ENCODE data around the gene CCNE1. TPM values are rescaled to one million over a fixed set of nuclear protein-coding genes. Genes with fewer than 3 reads are reported as not detected.
"Not testable (repeated sequence)": the region's sequence is repeated elsewhere in the genome, so short reads cannot be mapped to it uniquely, and the experiment has no call there.

The CCNE1 gene
- total RNA-seq, 1 donor from 2014 or later, result 3.6 TPM

DNA sequence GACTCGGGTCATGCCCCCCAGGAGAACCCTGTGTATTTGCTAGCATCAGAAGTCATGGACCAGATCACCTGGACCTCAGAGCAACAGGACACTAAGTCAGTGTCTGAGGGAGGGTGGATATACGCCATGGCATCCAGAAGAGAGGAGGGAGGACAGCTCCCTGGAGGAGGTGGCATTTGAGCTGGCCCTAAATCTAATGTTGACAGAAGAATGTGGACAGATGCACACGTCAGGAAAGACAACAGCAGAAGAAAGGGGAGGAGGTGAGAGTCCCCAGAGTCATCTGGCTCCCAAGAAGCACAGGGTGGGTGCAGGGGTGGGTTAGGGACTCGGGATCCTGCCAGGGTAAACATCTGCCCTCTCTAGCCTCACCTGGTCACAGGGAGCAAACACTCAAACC, 24.5 kb upstream of the CCNE1 start:
- no peak for DNase-seq (ENCODE audit: low spot score)

DNA sequence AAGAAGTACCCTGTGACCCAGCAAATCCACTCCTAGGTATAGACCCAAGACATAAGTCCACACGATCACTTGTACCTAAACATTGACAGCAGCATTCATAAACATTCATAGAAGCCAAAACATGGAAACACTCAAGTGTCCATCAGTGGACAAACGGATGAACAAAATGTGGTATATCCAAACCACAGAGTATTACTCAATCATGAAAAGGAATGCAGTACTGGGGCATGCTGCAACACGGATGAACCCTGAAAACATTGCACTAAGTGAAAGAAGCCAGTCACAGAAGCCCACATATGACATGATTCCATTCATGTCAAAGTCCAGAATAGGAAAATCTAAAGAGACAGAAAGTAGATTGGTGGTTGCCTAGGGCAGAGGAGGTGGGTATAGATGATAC, 22.8 kb upstream of the CCNE1 start:
- DNase-seq (ENCODE audit: low spot score), result no peak

DNA sequence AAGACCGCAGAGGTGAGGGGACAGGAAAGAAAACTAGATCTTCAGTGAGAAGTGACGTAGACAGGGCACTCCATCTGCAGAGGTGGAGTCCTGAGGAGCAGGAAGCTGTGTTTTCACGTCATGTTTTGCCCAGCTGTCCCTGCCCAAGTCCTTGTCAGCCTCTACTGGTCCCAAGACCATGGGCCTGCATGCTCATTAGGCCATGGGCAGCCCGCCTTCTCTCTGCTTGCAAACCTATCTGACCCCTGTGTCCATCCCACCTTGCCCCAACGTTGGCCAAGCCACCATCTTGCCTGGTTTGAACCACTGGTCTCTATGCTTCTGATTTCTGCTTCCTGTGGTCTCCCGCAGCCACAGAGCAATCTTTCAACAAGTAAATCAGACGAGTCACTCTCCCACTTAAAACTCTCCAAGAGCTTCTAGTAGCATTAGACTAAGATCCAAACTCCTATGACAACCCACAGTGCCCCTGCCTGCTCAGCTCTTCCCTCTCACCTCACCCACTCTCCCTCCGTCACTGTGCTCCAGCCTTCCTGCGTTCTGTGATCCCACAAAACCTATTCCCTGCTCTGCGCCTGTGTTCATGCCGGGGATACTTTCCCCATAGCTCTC, 18.6 kb upstream of the CCNE1 start:
- no peak for DNase-seq (ENCODE audit: low spot score)

DNA sequence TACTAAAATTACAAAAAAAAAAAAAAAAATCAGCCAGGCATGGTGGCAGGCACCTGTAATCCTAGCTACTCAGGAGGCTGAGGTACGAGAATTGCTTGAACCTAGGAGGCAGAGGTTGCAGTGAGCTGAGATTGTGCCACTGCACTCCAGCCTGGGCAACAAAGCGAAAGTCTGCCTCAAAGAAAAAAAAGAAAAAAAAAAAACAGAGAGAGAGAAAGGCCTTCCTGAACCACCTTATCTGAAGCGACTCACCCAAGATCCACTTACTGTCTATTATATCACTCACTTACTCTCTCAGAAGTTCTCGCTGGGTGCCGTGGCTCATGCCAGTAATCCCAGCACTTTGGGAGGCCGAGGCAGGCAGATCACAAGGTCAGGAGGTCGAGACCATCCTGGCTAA, 17.3 kb upstream of the CCNE1 start:
- DNase-seq (ENCODE audit: low spot score), result not testable (repeated sequence)

DNA sequence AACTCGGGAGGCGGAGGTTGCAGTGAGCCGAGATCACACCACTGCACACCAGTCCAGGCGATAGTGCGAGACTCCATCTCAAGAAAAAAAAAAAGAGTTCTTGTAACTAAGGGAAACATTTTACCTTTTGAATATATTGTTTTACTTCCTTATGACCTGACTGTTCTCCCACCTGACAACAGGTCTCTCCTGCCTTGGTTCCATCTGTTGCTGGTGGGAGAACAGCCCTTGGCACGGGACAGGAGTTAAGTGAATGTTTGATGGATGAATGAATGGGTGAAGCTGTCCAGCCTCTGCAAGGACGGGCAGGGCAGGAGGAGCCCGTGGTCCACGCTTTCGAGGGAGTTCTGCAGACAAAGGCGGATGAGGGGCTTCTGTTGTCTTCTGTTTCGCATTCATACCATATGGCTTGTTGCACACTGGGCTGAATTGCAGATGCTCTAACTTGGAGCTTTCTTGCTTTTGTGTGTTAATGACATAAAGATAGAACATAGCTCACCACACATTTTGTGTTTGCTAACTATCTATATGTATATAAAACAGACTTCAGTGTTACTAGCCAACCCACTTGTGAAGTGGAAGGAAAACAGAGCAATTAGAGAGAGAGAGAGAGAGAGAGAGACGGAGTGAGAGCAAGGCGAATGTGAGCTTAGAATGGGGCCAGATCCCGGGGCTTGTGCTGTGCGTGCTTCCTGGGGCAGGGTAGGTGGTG, 16.2 kb upstream of the CCNE1 start:
- DNase-seq (ENCODE audit: low spot score), result no peak

DNA sequence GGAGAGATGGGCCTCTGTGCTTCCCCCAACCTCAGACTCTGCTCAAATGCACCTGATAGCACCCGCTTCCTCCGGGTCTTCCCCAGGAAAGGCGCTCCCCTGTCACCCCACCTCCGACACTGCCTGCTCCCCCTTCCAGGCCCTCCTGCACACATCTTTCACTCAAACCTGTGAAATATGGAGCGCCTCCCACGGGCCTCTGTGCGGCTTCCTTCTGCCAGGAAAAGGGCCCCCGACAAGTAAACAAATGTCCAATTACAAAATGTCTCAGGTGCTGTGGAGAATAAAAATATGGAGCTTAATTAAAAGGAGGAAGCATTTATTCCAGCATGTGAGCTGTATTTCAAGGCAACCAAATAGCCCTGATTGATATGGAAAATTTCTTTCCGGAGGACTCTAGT, 15.6 kb upstream of the CCNE1 start:
- DNase-seq (ENCODE audit: low spot score), result no peak

DNA sequence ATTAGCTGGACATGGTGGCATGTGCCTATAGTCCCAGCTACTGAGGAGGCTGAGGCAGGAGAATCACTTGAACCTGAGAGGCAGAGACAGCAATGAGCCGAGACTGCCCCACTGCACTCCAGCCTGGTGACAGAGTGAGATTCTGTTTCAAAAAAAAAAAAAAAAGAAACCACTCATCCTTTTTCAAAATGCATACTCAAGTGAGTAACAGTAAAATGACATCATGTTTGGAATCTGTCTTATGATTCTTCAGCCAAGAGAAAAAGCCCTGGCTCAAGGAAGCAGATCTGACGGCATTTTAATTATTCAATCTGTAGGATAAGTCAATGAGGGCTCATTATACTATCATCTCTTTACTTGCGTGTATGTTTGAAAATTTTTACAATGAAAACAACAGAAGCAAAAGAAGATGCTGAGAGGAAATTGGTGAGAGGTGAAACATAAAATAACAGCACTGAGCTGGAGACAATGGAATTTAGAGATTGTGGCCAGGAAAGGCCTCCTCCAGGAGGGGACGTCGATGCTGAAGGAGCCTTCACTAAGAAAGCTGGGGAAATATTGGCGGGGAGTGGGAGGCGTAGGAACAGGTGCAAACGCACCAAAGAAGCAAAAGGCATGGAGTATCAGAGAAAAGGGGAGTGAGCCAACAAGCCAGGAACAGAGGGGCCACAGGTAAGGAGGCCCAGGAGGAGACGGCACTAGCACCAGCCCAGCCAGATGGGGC, 12.9 kb upstream of the CCNE1 start:
- DNase-seq (ENCODE audit: low spot score), result no peak

DNA sequence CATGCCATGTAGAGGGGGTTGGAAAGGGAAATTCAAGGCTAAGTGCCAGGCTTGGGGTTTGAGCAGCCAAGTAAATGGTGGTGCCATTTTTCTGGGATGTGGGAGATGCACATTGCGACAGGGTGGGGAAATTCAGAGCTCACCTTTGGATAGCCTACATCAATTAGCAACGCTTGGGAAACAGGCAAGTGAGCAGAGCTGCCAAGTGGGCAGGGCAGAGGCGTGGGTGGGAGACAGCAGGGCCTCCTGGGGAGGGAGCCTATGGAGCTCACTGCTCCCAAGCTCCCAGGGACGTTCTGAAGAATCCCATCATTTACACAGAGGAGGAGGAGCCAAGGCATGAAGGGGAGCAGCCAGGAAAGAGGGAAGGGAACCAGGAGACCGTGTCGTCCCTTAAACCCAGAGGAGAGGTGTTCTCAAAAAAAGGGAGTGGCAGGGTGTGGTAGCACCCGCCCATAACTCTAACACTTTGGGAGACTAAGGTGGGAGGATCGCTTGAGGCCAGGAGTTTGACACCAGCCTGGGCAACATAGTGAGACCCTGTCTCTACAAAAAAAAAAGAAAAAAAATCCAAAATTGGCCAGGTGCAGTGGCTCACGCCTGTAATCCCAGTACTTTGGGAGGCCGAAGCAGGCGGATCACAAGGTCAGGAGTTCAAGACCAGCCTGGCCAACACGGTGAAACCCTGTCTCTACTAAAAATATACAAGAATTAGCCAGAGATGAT, 11.5 kb upstream of the CCNE1 start:
- no peak for DNase-seq (ENCODE audit: low spot score)

DNA sequence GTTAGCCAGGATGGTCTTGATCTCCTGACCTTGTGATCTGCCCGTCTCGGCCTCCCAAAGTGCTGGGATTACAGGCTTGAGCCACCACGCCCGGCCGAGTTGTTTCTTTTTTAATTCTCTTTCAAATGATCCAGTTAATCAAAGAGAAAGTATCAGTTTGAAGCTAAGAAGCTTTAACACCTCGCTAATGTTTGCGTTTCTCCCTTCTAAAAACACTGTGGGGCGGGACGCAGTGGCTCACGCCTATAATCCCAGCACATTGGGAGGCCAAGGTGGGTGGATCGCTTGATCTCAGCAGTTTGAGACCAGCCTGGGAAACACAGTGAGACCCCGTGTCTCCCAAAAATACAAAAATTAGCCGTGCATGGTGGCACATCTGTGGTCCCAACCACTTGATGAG, 7.8 kb upstream of the CCNE1 start:
- DNase-seq (ENCODE audit: low spot score), result not testable (repeated sequence)

DNA sequence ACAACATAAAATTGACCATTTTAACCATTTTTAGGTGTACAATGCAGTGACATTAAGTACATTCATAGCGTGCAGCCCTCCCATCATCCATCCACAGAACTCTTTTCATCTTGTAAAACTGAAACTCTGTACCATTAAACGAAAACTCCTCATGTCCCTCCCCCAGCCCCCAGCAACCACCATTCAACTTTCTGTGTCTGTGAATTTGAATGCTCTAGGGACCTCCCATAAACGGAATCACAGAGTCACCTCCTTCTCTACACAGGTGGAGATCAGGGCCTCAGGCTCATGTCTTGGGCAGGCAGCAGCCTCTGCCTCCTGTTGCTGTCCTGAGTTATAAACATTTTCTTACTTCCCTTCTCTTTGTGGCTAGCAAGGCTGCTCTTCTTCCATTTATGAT, 7.3 kb upstream of the CCNE1 start:
- no peak for DNase-seq (ENCODE audit: low spot score)

DNA sequence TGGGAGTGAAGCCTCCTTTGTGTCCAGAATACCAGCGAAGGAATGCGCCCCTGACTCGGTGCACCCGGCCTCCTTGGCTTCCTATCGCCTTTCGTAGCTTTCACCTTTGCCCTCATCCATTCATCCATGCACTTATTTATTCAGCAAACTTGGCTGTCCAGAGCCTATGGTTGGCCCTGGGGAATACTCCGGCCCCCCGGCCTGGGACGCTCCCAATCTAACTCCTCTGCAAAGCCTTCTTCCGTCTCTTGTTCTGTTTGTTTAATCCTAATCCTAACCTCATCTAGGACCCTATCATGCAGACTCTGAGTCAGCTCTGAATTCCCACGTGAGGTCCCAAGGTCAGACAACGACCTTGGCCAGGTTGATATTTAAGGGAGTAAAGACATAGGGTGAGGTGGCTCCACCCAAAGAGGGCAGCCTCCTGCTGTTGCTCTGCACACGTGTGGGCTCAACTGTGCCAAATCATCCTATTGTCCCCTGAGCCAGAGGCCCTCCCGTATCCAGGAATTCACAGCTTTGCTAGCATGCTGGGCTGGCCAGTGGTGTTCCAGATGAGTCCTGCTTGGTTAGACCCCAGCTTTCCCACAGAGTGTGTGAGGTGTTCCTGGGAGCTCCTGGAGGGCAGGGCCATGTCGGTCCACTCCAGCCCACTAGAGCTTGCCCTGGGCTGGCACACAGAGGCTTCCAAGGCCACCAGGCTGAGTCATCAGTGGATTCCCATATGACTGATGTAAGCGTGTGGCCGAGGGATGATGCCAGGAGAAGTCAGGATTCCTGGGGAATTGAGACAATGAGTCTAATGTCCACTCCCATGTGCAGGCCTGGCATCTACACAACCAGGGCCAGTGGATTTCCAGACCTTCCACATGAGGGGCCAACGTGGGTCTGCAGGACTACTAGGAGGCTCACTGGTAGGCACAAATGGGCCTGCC, 6.5 kb upstream of the CCNE1 start:
- DNase-seq (ENCODE audit: low spot score), result no peak

DNA sequence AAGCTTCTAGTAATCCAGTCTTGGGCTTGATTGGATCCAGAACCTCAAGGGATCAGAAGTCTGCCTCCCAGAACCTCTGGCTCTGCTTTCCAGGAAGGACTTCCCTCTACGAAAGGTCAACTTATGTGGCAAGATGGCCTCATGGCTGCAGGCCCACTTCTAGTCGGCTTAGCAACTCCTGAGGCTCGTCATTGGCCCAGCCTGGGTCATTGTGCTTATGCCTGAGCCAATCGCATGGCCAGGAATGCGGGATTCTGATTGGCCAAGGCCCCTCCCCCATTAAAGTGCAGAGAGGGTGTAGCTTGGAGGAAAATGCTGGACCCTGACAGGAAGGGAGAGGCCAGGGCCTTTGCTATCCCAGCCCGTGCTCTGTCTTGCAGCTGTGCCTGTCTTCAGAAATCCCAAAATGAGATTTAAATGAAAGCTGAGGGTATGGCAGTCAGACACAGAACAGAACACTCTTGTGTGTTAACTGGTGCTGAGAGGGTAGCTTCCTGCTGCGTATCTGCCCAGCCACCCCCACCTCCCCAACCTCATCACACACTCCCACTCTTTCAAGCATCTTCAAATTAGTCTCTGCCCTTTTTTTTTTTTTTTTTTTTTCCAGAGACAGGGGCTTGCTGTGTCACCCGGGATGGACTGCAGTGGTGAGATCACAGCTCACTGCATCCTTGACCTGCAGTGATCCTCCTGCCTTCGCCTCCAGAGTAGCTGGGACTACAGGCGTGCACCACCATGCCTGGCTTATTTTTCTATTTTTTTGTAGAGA, 5.5 kb upstream of the CCNE1 start:
- DNase-seq (ENCODE audit: low spot score), result no peak

DNA sequence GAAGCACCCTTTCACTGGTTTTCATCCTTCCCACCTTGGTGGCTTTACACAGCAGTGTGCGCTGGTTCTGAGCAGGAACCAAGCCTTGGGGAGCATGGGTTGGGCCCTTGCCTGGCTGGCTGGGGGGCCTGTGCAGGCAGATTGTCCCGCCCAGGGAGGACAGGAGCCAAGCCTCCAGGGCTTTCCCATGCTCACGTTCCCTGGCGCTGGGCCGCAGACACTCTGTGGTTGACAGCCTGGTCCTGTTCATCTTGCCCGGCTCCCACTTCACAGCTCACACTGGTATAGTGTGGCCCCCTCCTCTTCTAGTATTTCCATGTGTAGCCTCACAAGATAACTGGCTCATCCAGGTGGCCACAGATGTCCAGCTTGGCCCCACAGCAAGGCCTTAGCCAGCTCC, 4.6 kb upstream of the CCNE1 start:
- no peak for DNase-seq (ENCODE audit: low spot score)

DNA sequence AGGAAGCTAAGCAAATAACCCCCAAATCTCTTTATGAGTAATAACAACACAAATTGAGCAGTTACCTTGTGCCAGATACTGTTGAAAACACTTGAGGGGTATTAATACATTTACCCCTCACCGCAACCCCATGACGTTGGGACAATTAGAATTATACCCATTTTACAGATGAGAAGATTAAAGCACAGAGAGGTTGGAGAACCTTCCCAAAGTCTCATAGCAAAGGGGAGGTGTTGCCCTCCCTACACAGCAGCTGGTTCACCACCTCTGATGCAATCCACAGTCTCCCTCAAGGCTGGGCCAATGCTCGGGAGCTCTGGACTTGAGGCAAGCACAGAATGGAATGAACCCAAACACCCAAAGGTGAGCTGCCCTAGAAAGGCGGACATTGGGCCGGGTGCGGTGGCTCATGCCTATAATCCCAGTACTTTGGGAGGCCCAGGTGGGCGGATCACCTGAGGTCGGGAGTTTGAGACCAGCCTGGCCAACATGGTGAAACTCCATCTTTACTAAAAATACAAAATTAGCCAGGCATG, 3.9 kb upstream of the CCNE1 start:
- no peak for DNase-seq (ENCODE audit: low spot score)

DNA sequence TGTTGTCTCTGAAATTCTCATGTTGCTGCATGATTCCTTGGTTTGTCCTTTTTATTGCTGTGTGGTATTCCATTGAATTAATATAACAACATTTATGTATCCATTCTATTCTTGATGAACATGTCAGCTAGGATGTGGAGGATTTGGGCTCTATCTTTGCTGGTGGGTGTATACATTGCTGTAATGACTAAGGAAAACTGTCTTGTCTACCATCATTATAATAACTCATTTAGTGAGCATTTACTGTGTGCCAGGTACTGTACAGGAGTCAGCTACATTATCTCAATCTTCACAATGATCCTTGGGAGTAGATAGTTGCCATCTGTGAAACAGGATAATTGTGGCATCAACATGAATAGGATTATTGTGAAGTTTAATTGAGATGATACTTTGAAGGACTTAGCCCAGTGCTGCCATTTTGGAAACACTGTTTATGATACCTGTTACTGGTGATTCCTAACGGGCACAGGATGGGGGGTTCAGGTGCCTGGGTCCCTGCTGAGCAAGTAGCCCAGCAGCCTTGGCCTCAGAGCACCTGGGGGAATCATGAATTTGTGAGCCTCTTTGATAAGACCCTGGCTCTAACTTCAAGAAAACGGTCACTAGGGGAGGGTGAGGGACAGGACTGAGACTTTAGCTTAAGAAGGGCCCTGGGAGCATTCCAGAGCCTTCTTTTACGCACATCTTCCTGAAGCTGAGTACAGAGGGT, 1.8 kb upstream of the CCNE1 start:
- no peak for DNase-seq (ENCODE audit: low spot score)

DNA sequence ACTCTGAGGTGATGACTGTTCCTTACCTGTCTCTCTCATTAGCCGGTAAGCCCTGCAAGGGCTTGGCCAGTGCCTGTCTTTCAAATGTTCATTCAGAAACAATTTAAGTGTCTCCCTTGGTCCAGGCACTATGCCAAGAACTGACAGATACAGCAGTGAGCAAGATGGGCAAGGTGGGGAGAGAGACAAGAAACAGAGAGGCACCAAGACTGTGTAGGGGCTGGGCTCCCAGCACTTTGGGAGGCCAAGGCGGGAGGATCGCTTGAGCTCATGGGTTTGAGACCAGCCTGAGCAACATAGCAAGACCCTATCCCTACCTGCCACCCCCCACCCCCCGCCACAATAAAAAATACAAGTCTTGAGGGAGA, 1.3 kb upstream of the CCNE1 start:
- DNase-seq (ENCODE audit: low spot score), result no peak

DNA sequence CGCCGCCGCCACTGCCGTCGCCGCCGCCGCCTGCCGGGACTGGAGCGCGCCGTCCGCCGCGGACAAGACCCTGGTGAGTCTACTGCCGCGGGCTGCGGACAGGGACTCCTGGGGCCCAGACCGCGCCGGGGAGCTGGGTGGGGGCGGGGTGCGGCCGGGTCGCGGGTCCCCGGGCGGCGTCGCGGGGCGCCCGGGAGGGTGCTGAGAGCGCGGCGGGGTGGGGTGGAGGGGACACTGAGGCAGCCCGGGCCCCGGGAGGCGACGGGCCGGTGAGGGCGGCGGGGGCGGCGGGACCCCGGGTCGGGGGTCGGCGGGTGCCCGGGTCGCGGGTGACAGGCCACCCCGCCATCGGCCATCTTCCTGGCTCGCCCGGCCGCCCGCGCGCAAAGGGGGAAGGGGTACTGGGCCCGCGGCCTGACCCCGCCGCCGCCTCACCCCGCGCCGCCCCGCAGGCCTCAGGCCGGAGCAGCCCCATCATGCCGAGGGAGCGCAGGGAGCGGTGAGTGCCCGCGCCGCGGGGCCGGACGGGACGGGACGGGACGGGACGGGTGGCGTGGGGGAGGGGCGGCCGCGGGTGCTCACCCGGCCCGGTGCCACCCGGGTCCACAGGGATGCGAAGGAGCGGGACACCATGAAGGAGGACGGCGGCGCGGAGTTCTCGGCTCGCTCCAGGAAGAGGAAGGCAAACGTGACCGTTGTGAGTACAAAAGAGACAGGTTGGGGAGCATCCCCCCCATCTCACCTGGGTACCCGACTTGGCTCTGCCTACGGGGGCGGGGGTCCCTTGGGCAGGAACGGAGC, 489 bp downstream of the CCNE1 start:
- DNase-seq (ENCODE audit: low spot score), result no peak

DNA sequence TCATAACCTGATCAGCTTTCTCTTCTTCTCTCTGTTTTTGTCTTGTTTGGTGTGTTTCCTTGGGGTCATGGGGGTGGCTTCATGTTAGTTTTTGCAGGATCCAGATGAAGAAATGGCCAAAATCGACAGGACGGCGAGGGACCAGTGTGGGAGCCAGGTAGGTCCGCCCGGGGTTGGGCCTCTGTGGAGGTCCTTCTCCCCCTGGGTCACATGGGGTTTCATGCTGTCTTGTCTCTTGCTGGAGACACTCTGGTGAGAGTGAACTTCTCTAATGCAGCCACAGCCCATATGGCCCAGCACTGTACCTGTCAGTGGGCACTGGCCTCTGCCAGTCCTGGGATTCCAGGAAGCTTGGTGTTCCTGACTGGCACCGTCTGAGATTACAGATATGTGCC, 1.1 kb downstream of the CCNE1 start:
- no peak for DNase-seq (ENCODE audit: low spot score)

DNA sequence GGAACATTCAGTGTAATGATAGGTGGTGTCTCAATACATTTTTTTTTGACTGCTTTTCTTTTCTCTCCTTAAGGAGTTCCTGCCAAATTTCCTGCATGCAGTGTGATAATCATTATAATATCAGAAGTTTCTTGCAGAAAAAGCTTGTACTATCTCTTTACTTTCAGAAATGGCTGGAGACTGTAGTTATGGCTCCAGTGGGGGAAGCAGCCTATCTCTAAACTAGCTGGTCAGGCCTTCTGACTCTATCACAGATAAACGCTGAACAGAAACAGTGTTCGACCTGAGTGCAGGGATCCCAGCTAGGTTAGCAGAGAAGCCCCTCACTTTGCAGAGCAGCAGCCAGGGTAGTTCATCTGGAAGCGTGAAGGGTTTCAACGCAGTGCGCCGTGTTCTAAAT, 1.9 kb downstream of the CCNE1 start:
- DNase-seq (ENCODE audit: low spot score), result no peak
